Erythroblast (primary cell): ENCODE results near the gene INTS12.

Experiments used
- GATA1 ChIP-seq: IDR thresholded peaks from 2 replicates; pipeline ENCODE4 v1.6.1; 2011; ENCODE audit warnings: low read depth, mild to moderate bottlenecking, control low read depth, low read length, moderate library complexity
- POLR2A ChIP-seq: IDR thresholded peaks from 2 replicates; pipeline ENCODE4 v1.6.1; 2011; ENCODE audit warnings: mild to moderate bottlenecking, low read length

- no peak for TF ChIP-seq POLR2A
- no peak for TF ChIP-seq GATA1
These were observed 37.2 kb downstream of the INTS12 start for GRCh38 chr4:105671301-105671700.
